GM23248 (cell line): ENCODE data around the gene TSPOAP1. TPM values are rescaled to one million over a fixed set of nuclear protein-coding genes. Genes with fewer than 3 reads are reported as not detected.

Experiments
- DNase-seq: peaks from one replicate; pipeline ENCODE4 v3.0.0-alpha.2; 2015
- H2AFZ ChIP-seq: fragments of 200-600 bp; sonication (generic); 2 replicates; pipeline ENCODE4 v1.6.1; 2016; ENCODE audit warnings: antibody characterized with exemption
- H3F3A ChIP-seq: fragments of 200-600 bp; sonication (generic); 2 replicates; pipeline ENCODE4 v1.6.1; 2016; ENCODE audit warnings: mild to moderate bottlenecking, antibody characterized with exemption, mixed run types; ENCODE audit not compliant: insufficient read depth
- H3K27ac ChIP-seq: fragments of 200-600 bp; sonication (generic); 2 replicates; pipeline ENCODE4 v1.5.1; 2016; ENCODE audit warnings: mild to moderate bottlenecking
- H3K27me3 ChIP-seq: fragments of 200-600 bp; sonication (generic); replicated peaks from 2 replicates; pipeline ENCODE4 v1.6.1; 2016; ENCODE audit warnings: mild to moderate bottlenecking; ENCODE audit not compliant: insufficient read depth
- H3K36me3 ChIP-seq: fragments of 200-600 bp; sonication (generic); 2 replicates; pipeline ENCODE4 v1.6.1; 2016; ENCODE audit warnings: low read depth, mild to moderate bottlenecking
- H3K4me1 ChIP-seq: fragments of 200-600 bp; sonication (generic); 2 replicates; pipeline ENCODE4 v1.6.1; 2016; ENCODE audit warnings: mild to moderate bottlenecking; ENCODE audit not compliant: insufficient read depth
- H3K4me2 ChIP-seq: fragments of 200-600 bp; sonication (generic); one replicate; pipeline ENCODE4 v1.6.1; 2016; ENCODE audit warnings: mild to moderate bottlenecking; ENCODE audit not compliant: unreplicated experiment
- H3K4me3 ChIP-seq: fragments of 200-600 bp; sonication (generic); 2 replicates; pipeline ENCODE4 v1.5.1; 2016; ENCODE audit warnings: mild to moderate bottlenecking
- H3K79me2 ChIP-seq: fragments of 200-600 bp; sonication (generic); 2 replicates; pipeline ENCODE4 v1.6.1; 2016; ENCODE audit warnings: mild to moderate bottlenecking; ENCODE audit not compliant: insufficient read depth
- H3K9ac ChIP-seq: fragments of 200-600 bp; sonication (generic); 2 replicates; pipeline ENCODE4 v1.6.1; 2016; ENCODE audit warnings: mild to moderate bottlenecking
- H3K9me2 ChIP-seq: fragments of 200-600 bp; sonication (generic); 2 replicates; pipeline ENCODE4 v1.6.1; 2016; ENCODE audit warnings: mixed run types, mild to moderate bottlenecking, moderate library complexity; ENCODE audit not compliant: insufficient read depth
- H3K9me3 ChIP-seq: fragments of 200-600 bp; sonication (generic); one replicate; pipeline ENCODE4 v1.6.1; 2017; ENCODE audit warnings: low read depth
- H4K20me1 ChIP-seq: fragments of 200-600 bp; sonication (generic); 2 replicates; pipeline ENCODE4 v1.6.0; 2016; ENCODE audit not compliant: insufficient read depth
- EZH2 ChIP-seq: fragments of 200-600 bp; sonication (generic); IDR thresholded peaks from 2 replicates; pipeline ENCODE4 v1.6.1; 2018; ENCODE audit warnings: antibody characterized with exemption, mild to moderate bottlenecking; ENCODE audit not compliant: insufficient read depth, poor library complexity, severe bottlenecking
- EZH2phosphoT487 ChIP-seq: fragments of 200-600 bp; sonication (generic); IDR thresholded peaks from 2 replicates; pipeline ENCODE4 v1.6.1; 2018; ENCODE audit warnings: antibody characterized with exemption, moderate library complexity, mild to moderate bottlenecking, low read depth; ENCODE audit not compliant: insufficient read depth
- WGBS, 2 experiments: methylation state at CpG; one replicate each; pipeline ENCODE4 v1.1.6; 2015 to 2017; ENCODE audit warnings: low lambda C conversion rate in 2 of 2, low coverage in 1 of 2; ENCODE audit errors: missing lambda C conversion rate in 2 of 2; 5-methylcytosine and 5-hydroxymethylcytosine counted together
- in situ Hi-C: fragments of 300-500 bp; cut with MboI; formaldehyde crosslinking; loops from 2 replicates; pipeline ENCODE4 v1.15.0; 2020
- polyA plus RNA-seq: library from polyadenylated mRNA; unstranded; fragments of >200 nt; fragmentation: Nextera tagmentation; extraction: Ambion mirVana; gene quantifications from 2 replicates; pipeline ENCODE4 v1.2.1, GENCODE V29; 2016
- total RNA-seq: library from RNA; depleted of rRNA; stranded (reverse); fragments of >200 nt; shearing (Covaris generic); gene quantifications from 2 replicates; pipeline ENCODE4 v1.2.3, GENCODE V29; 2014

The TSPOAP1 gene
- total and polyA plus RNA-seq, 2 experiments from 2014 or later = 0.76 to 1.0 TPM

DNA sequence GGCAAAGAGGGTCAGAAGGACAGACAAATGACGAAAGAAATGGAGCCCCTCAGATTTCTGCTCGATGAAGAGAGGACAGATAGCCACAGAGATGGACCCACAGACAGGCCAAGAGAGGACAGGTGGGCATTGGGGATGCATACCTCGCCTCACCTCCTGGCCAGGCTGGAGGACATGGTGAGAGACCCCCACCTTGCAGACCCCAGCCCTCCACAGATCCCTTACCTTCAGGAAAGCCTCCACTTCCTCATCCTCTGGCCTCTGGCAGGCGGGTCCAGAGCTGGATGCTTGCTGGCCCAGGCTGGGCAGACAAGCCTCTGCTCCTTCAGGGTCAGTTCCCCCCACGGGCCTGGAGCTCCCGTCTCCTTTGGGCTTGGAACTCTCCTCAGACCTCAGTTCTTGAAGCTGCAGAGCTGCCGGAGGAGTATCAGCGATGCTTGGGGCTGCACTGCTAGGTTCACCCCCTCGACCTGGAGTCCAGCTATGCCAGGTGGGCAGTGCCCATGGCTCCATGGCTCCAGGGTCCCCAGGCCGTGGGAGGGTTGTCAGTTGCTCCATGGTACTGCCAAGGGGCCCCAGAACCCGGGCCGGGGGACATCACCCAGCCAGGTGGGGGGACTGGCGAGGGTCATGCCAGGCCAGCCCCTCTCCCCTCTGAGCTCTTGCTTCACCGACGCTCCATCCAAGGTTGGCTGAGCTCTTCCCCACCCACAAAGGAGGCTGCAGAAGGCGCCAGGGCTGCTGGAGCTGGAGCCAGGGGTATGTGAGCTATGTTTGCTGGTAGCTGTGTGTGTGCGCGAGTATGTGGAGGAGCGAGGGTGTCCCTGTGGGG, 1.0 kb downstream of the TSPOAP1 start:
- WGBS, 2 experiments = 71% methylated on average over 19 of the region's 19 CpGs
- no peak for DNase-seq
- in situ Hi-C loops = no loop called here

DNA sequence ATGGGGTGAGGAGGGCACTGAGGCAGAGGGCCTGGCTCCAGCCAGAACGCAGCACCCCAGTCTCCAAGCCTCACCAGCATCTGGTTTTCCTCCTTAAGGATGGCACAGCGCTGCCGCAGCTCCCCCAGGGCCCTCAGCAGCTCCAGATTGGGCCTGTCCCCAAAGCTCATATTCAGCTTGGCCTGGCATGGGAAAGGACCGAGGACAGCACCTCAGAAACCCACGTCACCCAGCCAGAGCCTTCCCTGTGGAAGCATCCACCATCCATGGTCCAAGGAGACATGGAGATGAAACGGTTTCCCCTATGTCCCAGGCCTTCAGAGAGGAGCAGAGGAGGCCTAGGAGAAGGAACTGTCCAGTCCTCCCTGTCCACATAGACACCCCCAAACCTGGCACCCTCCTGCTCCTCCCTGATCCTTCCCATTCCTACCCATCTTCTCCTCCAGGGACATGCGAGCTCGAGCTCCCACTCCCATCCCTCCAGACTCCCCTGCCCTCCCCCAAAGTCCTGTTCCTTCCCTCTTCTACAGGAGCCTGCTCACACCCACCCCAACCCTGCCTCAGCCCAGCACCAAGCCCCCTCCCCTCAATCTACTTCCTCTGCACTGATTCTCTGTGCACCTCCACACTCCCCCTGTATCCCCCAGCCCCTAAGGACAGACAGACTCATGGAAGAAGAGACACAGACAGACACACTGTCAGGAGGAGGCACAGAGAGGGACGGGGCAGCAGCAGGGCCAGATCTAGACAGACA, 1.8 kb downstream of the TSPOAP1 start:
- H2AFZ ChIP-seq = no peak overlapping the region
- TF ChIP-seq EZH2phosphoT487 (no peak), EZH2 (no peak)
- no peak for DNase-seq
- H3K27me3 ChIP-seq = no peaks in the 10 kb centered on the region; the same call in 1 of the 2 replicates
- no peak overlapping the region for H3K4me2 ChIP-seq
- H3K27ac ChIP-seq = no peak overlapping the region
- WGBS, 2 experiments = 70 to 72% methylated on average over 9 of the region's 9 CpGs
- no peaks in the 10 kb centered on the region for H4K20me1 ChIP-seq
- H3K9me3 ChIP-seq = no peaks in the 10 kb centered on the region
- H3K4me1 ChIP-seq = no peaks in the 10 kb centered on the region
- in situ Hi-C loops = no loop called here
- no peak overlapping the region for H3K9ac ChIP-seq
- H3F3A ChIP-seq = no peaks in the 10 kb centered on the region
- no peak overlapping the region for H3K4me3 ChIP-seq
- no peaks in the 10 kb centered on the region for H3K36me3 ChIP-seq
- H3K79me2 ChIP-seq = no peaks in the 10 kb centered on the region
- no peaks in the 10 kb centered on the region for H3K9me2 ChIP-seq

More for the DNA sequence above, 1.0 kb downstream of the TSPOAP1 start:
- H3K27ac ChIP-seq = no peak overlapping the region
- no peaks in the 10 kb centered on the region for H4K20me1 ChIP-seq
- H3K9ac ChIP-seq = no peak overlapping the region
- no peaks in the 10 kb centered on the region for H3K79me2 ChIP-seq
- no peaks in the 10 kb centered on the region; the same call in 1 of the 2 replicates for H3K27me3 ChIP-seq
- H2AFZ ChIP-seq = no peak overlapping the region
- H3K4me3 ChIP-seq = no peak overlapping the region
- no peaks in the 10 kb centered on the region for H3K4me1 ChIP-seq
- H3K9me3 ChIP-seq = no peaks in the 10 kb centered on the region
- H3F3A ChIP-seq = no peaks in the 10 kb centered on the region
- no peak overlapping the region for H3K4me2 ChIP-seq
- H3K36me3 ChIP-seq = no peaks in the 10 kb centered on the region
- TF ChIP-seq EZH2phosphoT487 (no peak), EZH2 (no peak)
- H3K9me2 ChIP-seq = no peaks in the 10 kb centered on the region

- H3K4me2 ChIP-seq = no peak overlapping the region
- 79 to 86% methylated on average over 11 of the region's 11 CpGs for WGBS, 2 experiments
- no peak for DNase-seq
Observed at GRCh38 chr17:58325976-58326468, 2.6 kb downstream of the TSPOAP1 start.

GRCh38 chr17:58325289-58325726, 3.3 kb downstream of the TSPOAP1 start:
- Histone ChIP-seq H3K4me3 (no peak overlapping the region), H3K4me1 (no peaks in the 10 kb centered on the region), H3K79me2 (no peaks in the 10 kb centered on the region), H3K36me3 (no peaks in the 10 kb centered on the region), H3K9me3 (no peaks in the 10 kb centered on the region), H3K27me3 (no peaks in the 10 kb centered on the region; the same call in 1 of the 2 replicates), H3K4me2 (no peak overlapping the region), H3K27ac (no peak overlapping the region), H3K9ac (no peak overlapping the region), H3F3A (no peaks in the 10 kb centered on the region), H3K9me2 (no peaks in the 10 kb centered on the region), H4K20me1 (no peaks in the 10 kb centered on the region), H2AFZ (no peak overlapping the region)
- DNase-seq = no peak
- WGBS, 2 experiments = 74 to 77% methylated on average over 11 of the region's 11 CpGs
- in situ Hi-C loops = no loop called here
- TF ChIP-seq EZH2phosphoT487 = no peak
- TF ChIP-seq EZH2 = no peak

More at GRCh38 chr17:58325976-58326468, 2.6 kb downstream of the TSPOAP1 start:
- Histone ChIP-seq H3K9me2 (no peaks in the 10 kb centered on the region), H4K20me1 (no peaks in the 10 kb centered on the region), H3K9me3 (no peaks in the 10 kb centered on the region), H3K9ac (no peak overlapping the region), H3K27ac (no peak overlapping the region), H3K36me3 (no peaks in the 10 kb centered on the region), H3F3A (no peaks in the 10 kb centered on the region), H3K27me3 (no peaks in the 10 kb centered on the region; the same call in 1 of the 2 replicates), H3K4me1 (no peaks in the 10 kb centered on the region), H3K79me2 (no peaks in the 10 kb centered on the region), H3K4me3 (no peak overlapping the region), H2AFZ (no peak overlapping the region)
- TF ChIP-seq EZH2phosphoT487 = no peak
- TF ChIP-seq EZH2 = no peak
- in situ Hi-C loops = no loop called here
